ENCODE data around the gene MAGIX.

DNA sequence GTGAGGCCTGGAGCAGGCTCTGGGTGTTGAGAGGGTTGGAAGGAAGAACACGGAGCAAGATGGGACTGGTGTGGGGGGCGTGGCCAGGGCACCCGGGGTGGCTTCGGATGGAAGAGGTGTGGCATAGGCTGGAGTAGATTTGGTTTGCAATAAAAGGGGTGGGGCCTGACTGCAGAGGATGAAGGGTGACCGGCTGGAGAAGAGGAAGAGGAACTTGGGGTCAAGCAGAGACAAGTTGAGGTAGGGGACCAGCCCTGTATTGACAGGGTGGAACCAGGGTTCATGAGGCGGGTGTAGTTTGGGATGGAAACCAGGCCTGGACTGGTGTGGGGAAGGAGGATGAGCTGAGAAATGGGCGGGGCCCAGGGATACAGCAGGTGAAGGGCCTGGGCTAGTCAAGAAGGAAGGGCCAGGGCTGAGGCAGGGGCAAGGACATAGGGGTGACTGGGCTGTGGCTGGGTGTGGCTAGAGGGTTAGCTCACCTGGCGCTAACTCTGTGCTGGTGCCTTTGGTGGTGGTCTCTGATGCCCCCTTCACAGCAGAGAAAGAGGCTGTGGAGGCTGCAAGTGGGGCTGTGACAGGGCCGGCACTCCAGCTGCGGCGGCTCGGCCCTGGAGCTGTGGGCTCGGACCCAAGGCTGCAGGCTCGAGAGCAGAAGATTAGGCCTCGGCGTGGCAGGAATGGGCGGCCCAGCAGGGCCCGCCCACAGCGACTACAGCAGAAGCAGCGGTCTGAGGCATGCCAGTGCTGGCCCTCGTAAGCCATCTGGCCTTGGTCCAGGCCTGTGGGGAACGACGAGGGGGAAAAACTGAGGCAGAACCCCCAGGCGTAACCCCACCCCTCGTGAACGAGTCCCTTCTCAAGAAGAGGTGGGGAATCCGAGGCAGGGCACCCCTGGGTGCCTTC is 14.1 kb downstream of the MAGIX start:
- TF ChIP-seq, protein P1, sequence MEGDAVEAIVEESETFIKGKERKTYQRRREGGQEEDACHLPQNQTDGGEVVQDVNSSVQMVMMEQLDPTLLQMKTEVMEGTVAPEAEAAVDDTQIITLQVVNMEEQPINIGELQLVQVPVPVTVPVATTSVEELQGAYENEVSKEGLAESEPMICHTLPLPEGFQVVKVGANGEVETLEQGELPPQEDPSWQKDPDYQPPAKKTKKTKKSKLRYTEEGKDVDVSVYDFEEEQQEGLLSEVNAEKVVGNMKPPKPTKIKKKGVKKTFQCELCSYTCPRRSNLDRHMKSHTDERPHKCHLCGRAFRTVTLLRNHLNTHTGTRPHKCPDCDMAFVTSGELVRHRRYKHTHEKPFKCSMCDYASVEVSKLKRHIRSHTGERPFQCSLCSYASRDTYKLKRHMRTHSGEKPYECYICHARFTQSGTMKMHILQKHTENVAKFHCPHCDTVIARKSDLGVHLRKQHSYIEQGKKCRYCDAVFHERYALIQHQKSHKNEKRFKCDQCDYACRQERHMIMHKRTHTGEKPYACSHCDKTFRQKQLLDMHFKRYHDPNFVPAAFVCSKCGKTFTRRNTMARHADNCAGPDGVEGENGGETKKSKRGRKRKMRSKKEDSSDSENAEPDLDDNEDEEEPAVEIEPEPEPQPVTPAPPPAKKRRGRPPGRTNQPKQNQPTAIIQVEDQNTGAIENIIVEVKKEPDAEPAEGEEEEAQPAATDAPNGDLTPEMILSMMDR (IDR thresholded peaks at IDR 0.05) = no peak
- TF ChIP-seq POLR2AphosphoS5 (IDR thresholded peaks at IDR 0.05) (no peak), POLR2A (IDR thresholded peaks at IDR 0.05) (no peak)

Measured in prostate gland (tissue), 2 donors.